ENCODE measurements around the gene EHBP1L1. TPM values are rescaled to one million over a fixed set of nuclear protein-coding genes. Genes with fewer than 3 reads are reported as not detected.
A peak's percentile ranks its signal among the peaks of the same experiment; 100 is the strongest.

Gene EHBP1L1
- total RNA-seq (176 TPM), polyA plus RNA-seq (ENCODE audit: insufficient read depth in 1 of 8, insufficient read length in 8 of 8, low replicate concordance in 1 of 8) (100 to 1,000 TPM; 209 to 388 (median 297) TPM)
- long read RNA-seq, donor 1, full-length matches to known transcripts = 89 of 127 reads
- long read RNA-seq, donor 1, partial matches to known transcripts = 28 of 127 reads
- long read RNA-seq, donor 1, other reads (novel, unspliced or antisense) = 10 of 127 reads
- long read RNA-seq, donor 2, transcript EHBP1L1-202 (1 exons, 3,169 nt) = major isoform, 9 of 10 reads
- long read RNA-seq, donor 2, partial matches to known transcripts = 0 of 10 reads
- long read RNA-seq, donor 2, other reads (novel, unspliced or antisense) = 0 of 10 reads
- long read RNA-seq, donor 3, full-length matches to known transcripts = 268 of 478 reads
- long read RNA-seq, donor 3, partial matches to known transcripts = 204 of 478 reads
- long read RNA-seq, donor 3, other reads (novel, unspliced or antisense) = 6 of 478 reads
- long read RNA-seq, donor 4, full-length matches to known transcripts = 41 of 157 reads
- long read RNA-seq, donor 4, partial matches to known transcripts = 99 of 157 reads
- long read RNA-seq, donor 4, other reads (novel, unspliced or antisense) = 17 of 157 reads
- long read RNA-seq, donor 5, transcript EHBP1L1-209 (3 exons, 769 nt) = minor isoform, 8 of 407 reads
- long read RNA-seq, donor 5, transcript EHBP1L1-202 (1 exons, 3,169 nt) = major isoform, 179 of 407 reads
- long read RNA-seq, donor 5, partial matches to known transcripts = 195 of 407 reads
- long read RNA-seq, donor 5, other reads (novel, unspliced or antisense) = 25 of 407 reads
- long read RNA-seq, donor 6, full-length matches to known transcripts = 149 of 424 reads
- long read RNA-seq, donor 6, partial matches to known transcripts = 252 of 424 reads
- long read RNA-seq, donor 6, other reads (novel, unspliced or antisense) = 23 of 424 reads
- long read RNA-seq, donor 7, transcript EHBP1L1-202 (1 exons, 3,169 nt) = major isoform, 122 of 263 reads
- long read RNA-seq, donor 7, partial matches to known transcripts = 139 of 263 reads
- long read RNA-seq, donor 7, other reads (novel, unspliced or antisense) = 0 of 263 reads
- long read RNA-seq, donor 8, transcript EHBP1L1-202 (1 exons, 3,169 nt) = major isoform, 41 of 111 reads
- long read RNA-seq, donor 8, partial matches to known transcripts = 63 of 111 reads
- long read RNA-seq, donor 8, other reads (novel, unspliced or antisense) = 0 of 111 reads
- long read RNA-seq, donor 9, transcript EHBP1L1-202 (1 exons, 3,169 nt) = major isoform, 135 of 297 reads
- long read RNA-seq, donor 9, partial matches to known transcripts = 145 of 297 reads
- long read RNA-seq, donor 9, other reads (novel, unspliced or antisense) = 13 of 297 reads
- long read RNA-seq, donor 10, transcript EHBP1L1-209 (3 exons, 769 nt) = minor isoform, 14 of 276 reads
- long read RNA-seq, donor 10, transcript EHBP1L1-202 (1 exons, 3,169 nt) = major isoform, 112 of 276 reads
- long read RNA-seq, donor 10, partial matches to known transcripts = 148 of 276 reads
- long read RNA-seq, donor 10, other reads (novel, unspliced or antisense) = 0 of 276 reads
- long read RNA-seq, donor 11, transcript EHBP1L1-202 (1 exons, 3,169 nt) = major isoform, 87 of 188 reads
- long read RNA-seq, donor 11, partial matches to known transcripts = 89 of 188 reads
- long read RNA-seq, donor 11, other reads (novel, unspliced or antisense) = 9 of 188 reads

DNA sequence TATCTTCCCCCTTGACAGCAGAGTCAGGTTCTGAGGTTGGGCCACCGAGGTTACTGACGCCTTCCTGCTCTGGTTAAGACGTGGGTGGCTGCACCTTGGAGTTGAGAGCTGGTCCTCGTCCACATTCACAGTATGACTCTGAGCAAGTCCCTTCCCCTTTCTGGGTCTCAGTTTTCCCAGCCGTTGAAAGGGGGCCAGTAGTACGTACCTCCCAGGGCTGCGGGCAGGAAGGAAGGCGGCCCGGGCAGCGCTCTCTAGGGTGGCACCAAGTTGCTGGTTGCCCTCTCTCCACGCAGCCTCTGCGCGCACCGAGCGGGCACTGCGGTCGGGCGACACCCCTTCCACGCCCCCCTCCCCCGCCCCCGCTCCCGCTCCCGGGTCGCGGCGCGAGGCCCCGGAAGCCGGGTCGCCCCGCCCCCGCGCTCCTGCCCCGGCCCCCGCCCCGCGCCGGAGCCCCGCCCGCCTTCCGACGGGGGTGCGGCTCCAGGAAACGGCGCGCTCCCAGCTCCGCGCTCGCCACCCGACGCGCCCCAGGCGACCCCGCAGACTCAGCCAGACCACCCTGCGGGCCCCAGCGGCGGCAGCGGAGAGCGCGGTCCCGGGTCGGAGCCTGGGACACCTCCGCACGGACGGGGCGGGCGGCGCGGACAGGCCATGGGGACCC, at the start of gene EHBP1L1:
Gene EHBP1L1, plus strand, starts transcription at position 486 of the 664 bp plus-strand sequence. CDS start 250 bp downstream, outside the sequence.
- DNase-seq = peak; percentile 83
- Histone ChIP-seq H3K27me3 (ENCODE audit: control insufficient read depth, insufficient read depth, low read length) (no peaks in the 10 kb centered on the region), H3K27ac (ENCODE audit: low read length) (peak within 1 kb of the TSS; percentile 93), H3K9me3 (replicated peaks; ENCODE audit: control insufficient read depth, low read depth, low read length) (no peaks in the 10 kb centered on the region), H3K4me1 (ENCODE audit: control insufficient read depth, insufficient read depth, low read length) (peaks cover 74% of the 10 kb centered on the region), H3K36me3 (ENCODE audit: control insufficient read depth, insufficient read depth, low read length) (peaks cover 41% of the 10 kb centered on the region), H3K4me3 (ENCODE audit: low read length) (peak within 1 kb of the TSS; percentile 89)
- WGBS (ENCODE audit: insufficient coverage) = 3% methylated on average over 42 of the region's 69 CpGs

- no peak for DNase-seq
- Histone ChIP-seq H3K36me3 (ENCODE audit: control insufficient read depth, insufficient read depth, low read length) (peaks cover 59% of the 10 kb centered on the region), H3K4me1 (ENCODE audit: control insufficient read depth, insufficient read depth, low read length) (peaks cover 21% of the 10 kb centered on the region), H3K27me3 (ENCODE audit: control insufficient read depth, insufficient read depth, low read length) (no peaks in the 10 kb centered on the region), H3K9me3 (replicated peaks; ENCODE audit: control insufficient read depth, low read depth, low read length) (no peaks in the 10 kb centered on the region), H3K4me3 (ENCODE audit: low read length) (no peak overlapping the region), H3K27ac (ENCODE audit: low read length) (no peak overlapping the region)
- WGBS (ENCODE audit: insufficient coverage) = 88% methylated on average over 7 of the region's 8 CpGs
Observed at GRCh38 chr11:65526744-65527143, 49.1 kb upstream of the EHBP1L1 start.

- Histone ChIP-seq H3K9me3 (replicated peaks; ENCODE audit: control insufficient read depth, low read depth, low read length) (no peaks in the 10 kb centered on the region), H3K27me3 (ENCODE audit: control insufficient read depth, insufficient read depth, low read length) (no peaks in the 10 kb centered on the region), H3K36me3 (ENCODE audit: control insufficient read depth, insufficient read depth, low read length) (peaks cover 72% of the 10 kb centered on the region), H3K4me1 (ENCODE audit: control insufficient read depth, insufficient read depth, low read length) (peaks cover 19% of the 10 kb centered on the region), H3K27ac (ENCODE audit: low read length) (no peak overlapping the region), H3K4me3 (ENCODE audit: low read length) (no peak overlapping the region)
- 87% methylated on average over 9 of the region's 12 CpGs for WGBS (ENCODE audit: insufficient coverage)
- no peak for DNase-seq
Observed at GRCh38 chr11:65528819-65529350, 47.0 kb upstream of the EHBP1L1 start.

GRCh38 chr11:65529475-65530156, 46.2 kb upstream of the EHBP1L1 start:
- Histone ChIP-seq H3K9me3 (replicated peaks; ENCODE audit: control insufficient read depth, low read depth, low read length) (no peaks in the 10 kb centered on the region), H3K4me3 (ENCODE audit: low read length) (no peak overlapping the region), H3K36me3 (ENCODE audit: control insufficient read depth, insufficient read depth, low read length) (peaks cover 72% of the 10 kb centered on the region), H3K27ac (ENCODE audit: low read length) (no peak overlapping the region), H3K27me3 (ENCODE audit: control insufficient read depth, insufficient read depth, low read length) (no peaks in the 10 kb centered on the region), H3K4me1 (ENCODE audit: control insufficient read depth, insufficient read depth, low read length) (peaks cover 12% of the 10 kb centered on the region)
- WGBS (ENCODE audit: insufficient coverage) = 100% methylated on average over 1 of the region's 10 CpGs
- no peak for DNase-seq

DNA sequence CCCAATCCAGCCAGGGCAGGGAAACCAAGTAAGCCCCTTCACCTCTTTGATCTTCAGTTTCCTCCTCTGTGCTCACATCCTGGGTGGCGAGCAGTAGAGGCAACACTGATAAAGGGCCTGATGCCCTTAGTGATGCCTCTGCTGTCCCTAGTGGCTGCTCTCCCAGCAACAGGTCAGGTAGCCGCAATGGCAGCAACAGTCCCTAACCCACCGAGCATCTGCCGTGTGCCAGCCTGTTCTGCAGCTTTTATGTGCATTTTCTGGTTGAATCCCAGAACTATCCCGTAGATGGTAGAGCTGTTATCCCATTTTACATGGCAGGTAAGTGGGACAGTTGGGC, 45.7 kb upstream of the EHBP1L1 start:
- H3K9me3 ChIP-seq (replicated peaks; ENCODE audit: control insufficient read depth, low read depth, low read length) = no peaks in the 10 kb centered on the region
- H3K36me3 ChIP-seq (ENCODE audit: control insufficient read depth, insufficient read depth, low read length) = peaks cover 74% of the 10 kb centered on the region
- WGBS (ENCODE audit: insufficient coverage) = 96% methylated on average over 5 of the region's 5 CpGs
- no peak for DNase-seq
- no peak overlapping the region for H3K27ac ChIP-seq (ENCODE audit: low read length)
- no peaks in the 10 kb centered on the region for H3K27me3 ChIP-seq (ENCODE audit: control insufficient read depth, insufficient read depth, low read length)
- H3K4me3 ChIP-seq (ENCODE audit: low read length) = no peak overlapping the region
- H3K4me1 ChIP-seq (ENCODE audit: control insufficient read depth, insufficient read depth, low read length) = peaks cover 12% of the 10 kb centered on the region

DNA sequence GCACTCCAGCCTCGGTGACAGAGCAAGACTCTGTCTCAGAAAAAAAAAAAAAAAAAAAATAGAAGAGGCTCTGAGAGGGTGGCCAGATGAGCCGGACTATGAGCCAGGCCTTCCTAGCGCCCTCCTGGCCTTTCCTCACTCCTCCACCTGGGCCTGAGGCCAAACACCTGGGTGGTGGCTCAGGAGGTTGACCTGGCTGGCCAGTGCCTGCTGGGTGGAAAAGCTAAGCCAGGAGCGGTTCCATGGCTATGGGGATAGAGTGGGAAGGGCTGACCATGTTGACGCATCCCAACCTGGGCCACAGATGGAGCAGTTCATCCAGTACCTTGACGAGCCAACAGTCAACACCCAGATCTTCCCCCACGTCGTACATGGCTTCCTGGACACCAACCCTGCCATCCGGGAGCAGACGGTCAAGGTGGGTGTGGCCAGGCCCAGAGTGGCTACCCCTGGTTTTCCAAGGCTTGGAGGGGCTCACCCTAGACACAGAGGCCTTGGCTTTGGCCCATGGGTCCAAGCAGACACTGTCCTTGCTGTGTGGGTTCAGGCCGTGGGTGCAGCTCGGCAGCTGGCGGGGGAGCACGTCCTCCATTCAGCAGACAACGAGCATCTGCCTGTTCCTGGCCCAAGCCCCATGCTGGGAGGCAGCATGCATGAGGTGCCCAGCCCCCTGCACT, 43.3 kb upstream of the EHBP1L1 start:
- Histone ChIP-seq H3K9me3 (replicated peaks; ENCODE audit: control insufficient read depth, low read depth, low read length) (no peaks in the 10 kb centered on the region), H3K36me3 (ENCODE audit: control insufficient read depth, insufficient read depth, low read length) (peaks cover 77% of the 10 kb centered on the region), H3K4me3 (ENCODE audit: low read length) (no peak overlapping the region), H3K27me3 (ENCODE audit: control insufficient read depth, insufficient read depth, low read length) (no peaks in the 10 kb centered on the region), H3K27ac (ENCODE audit: low read length) (no peak overlapping the region), H3K4me1 (ENCODE audit: control insufficient read depth, insufficient read depth, low read length) (peaks cover 3% of the 10 kb centered on the region)
- DNase-seq = no peak
- 79% methylated on average over 9 of the region's 15 CpGs for WGBS (ENCODE audit: insufficient coverage)

DNA sequence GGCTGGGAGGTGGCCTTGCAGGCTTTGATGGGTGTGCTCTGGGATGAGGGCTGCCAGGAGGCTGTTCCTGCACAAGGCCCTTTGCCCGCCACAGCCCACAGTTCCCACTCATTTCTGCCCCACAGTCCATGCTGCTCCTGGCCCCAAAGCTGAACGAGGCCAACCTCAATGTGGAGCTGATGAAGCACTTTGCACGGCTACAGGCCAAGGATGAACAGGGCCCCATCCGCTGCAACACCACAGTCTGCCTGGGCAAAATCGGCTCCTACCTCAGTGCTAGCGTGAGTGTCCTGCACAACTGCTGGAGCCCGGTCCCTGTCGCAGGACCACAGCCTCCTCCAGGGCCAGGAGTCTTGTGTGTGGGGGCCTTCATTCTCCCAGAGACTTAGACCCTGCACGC, 40.8 kb upstream of the EHBP1L1 start:
- Histone ChIP-seq H3K9me3 (replicated peaks; ENCODE audit: control insufficient read depth, low read depth, low read length) (no peaks in the 10 kb centered on the region), H3K36me3 (ENCODE audit: control insufficient read depth, insufficient read depth, low read length) (peaks cover 64% of the 10 kb centered on the region), H3K4me3 (ENCODE audit: low read length) (no peak overlapping the region), H3K27me3 (ENCODE audit: control insufficient read depth, insufficient read depth, low read length) (no peaks in the 10 kb centered on the region), H3K4me1 (ENCODE audit: control insufficient read depth, insufficient read depth, low read length) (peaks cover 11% of the 10 kb centered on the region), H3K27ac (ENCODE audit: low read length) (no peak overlapping the region)
- DNase-seq = no peak
- 64% methylated on average over 5 of the region's 9 CpGs for WGBS (ENCODE audit: insufficient coverage)

Measured in muscle of leg (tissue), 16 donors.